Measurements from ENCODE around the gene LRIG3. TPM values are rescaled to one million over a fixed set of nuclear protein-coding genes. Genes with fewer than 3 reads are reported as not detected.

Gene LRIG3
- total RNA-seq, 4 donors from 2014 or later = 42.4 to 56.5 (median 50.4) TPM

DNA sequence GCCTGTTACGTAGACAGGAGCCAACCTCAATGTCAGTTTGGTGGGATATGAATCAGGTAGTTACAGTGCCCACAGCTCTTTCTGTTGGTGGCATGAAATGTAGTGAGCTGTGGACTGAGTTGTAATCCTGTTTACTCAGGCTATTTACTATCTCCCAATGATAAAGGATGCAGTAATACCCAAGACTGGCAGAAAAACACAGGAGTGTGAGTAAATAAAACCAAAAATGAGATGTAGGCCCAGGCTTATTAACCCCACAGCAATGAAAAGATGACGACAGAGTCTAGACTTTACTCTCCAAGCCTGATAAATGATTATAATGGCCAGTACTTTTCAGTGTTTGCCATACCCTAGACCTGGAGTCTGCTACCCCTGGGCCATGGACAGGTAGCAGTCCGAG is 22.8 kb upstream of the LRIG3 start:
- H3K4me3 ChIP-seq = no peak overlapping the region
- no peak overlapping the region for H3K27ac ChIP-seq (replicated peaks in 1 of 4)
- no peaks in the 10 kb centered on the region for H3K36me3 ChIP-seq
- intact Hi-C loops (cut with DNase I) = no loop called here
- DNase-seq (ENCODE audit: extremely low spot score) = no peak
- H3K27me3 ChIP-seq = no peaks in the 10 kb centered on the region
- WGBS = 100% methylated on average over 3 of the region's 3 CpGs
- H3K4me1 ChIP-seq = no peaks in the 10 kb centered on the region
- TF ChIP-seq POLR2A (IDR thresholded peaks at IDR 0.05; ENCODE audit: low read depth) (no peak), EP300 (IDR thresholded peaks at IDR 0.05) (no peak), POLR2AphosphoS5 (IDR thresholded peaks at IDR 0.05) (no peak)
- TF ChIP-seq, protein P1, sequence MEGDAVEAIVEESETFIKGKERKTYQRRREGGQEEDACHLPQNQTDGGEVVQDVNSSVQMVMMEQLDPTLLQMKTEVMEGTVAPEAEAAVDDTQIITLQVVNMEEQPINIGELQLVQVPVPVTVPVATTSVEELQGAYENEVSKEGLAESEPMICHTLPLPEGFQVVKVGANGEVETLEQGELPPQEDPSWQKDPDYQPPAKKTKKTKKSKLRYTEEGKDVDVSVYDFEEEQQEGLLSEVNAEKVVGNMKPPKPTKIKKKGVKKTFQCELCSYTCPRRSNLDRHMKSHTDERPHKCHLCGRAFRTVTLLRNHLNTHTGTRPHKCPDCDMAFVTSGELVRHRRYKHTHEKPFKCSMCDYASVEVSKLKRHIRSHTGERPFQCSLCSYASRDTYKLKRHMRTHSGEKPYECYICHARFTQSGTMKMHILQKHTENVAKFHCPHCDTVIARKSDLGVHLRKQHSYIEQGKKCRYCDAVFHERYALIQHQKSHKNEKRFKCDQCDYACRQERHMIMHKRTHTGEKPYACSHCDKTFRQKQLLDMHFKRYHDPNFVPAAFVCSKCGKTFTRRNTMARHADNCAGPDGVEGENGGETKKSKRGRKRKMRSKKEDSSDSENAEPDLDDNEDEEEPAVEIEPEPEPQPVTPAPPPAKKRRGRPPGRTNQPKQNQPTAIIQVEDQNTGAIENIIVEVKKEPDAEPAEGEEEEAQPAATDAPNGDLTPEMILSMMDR (IDR thresholded peaks at IDR 0.05) = no peak
- H3K9me3 ChIP-seq = no peaks in the 10 kb centered on the region

DNA sequence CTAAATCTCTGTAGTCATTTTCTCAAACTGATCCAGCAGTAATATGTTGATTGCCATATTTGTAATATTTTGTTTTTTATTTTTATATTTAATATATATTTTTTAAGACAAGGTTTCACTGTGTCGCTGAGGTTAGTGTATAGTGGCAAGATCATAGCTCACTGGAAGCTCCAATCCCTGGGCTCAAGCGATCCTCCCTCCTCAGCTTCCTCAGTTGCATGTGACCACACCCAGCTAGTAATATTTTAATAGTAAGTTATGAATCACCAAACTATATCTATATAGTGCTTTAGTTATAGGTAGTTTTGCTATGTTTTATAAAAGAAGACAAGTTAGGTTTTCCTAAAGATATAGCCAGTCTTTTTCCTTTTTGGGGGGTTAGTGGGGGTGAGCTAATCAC is 22.0 kb upstream of the LRIG3 start:
- H3K27ac ChIP-seq (replicated peaks in 1 of 4) = no peak overlapping the region
- H3K36me3 ChIP-seq = no peaks in the 10 kb centered on the region
- no peak for TF ChIP-seq POLR2AphosphoS5 (IDR thresholded peaks at IDR 0.05)
- H3K27me3 ChIP-seq = no peaks in the 10 kb centered on the region
- DNase-seq (ENCODE audit: extremely low spot score) = no peak
- H3K4me1 ChIP-seq = no peaks in the 10 kb centered on the region
- WGBS = 85% methylated on average over 2 of the region's 2 CpGs
- H3K4me3 ChIP-seq = no peak overlapping the region
- intact Hi-C loops (cut with DNase I) = no loop called here
- H3K9me3 ChIP-seq = no peaks in the 10 kb centered on the region

DNA sequence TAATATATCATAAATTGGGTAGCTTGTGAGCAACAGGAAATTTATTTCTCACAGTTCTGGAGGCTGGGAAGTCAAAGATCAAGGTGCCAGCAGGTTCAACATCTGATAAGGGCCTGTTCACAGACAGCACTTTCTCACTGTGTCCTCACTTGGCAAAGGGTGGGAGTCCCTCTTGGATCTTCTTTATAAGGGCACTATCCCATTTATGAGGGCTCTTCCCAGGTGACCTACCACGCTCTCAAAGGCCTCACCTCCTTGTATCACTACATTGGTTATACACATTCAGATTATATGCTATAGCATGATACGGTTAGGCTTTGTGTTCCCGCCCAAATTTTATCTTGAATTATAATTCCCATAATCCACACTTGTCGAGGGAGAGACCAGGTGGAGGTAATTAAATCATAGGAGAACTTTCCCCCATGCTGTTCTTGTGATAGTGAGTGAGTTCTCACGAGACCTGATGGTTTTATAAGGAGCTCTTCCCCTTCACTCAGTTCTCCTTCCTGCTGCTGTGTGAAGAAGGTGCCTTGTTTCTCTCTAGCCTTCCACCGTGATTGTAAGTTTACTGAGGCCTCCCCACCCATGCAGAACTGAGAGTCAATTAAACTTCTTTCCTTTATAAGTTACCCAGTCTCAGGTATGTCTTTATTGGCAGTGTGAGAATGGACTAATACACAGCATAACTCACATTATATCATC is 19.2 kb upstream of the LRIG3 start:
- intact Hi-C loops (cut with DNase I) = no loop called here
- H3K9me3 ChIP-seq = no peaks in the 10 kb centered on the region
- no peaks in the 10 kb centered on the region for H3K27me3 ChIP-seq
- H3K27ac ChIP-seq (replicated peaks in 1 of 4) = no peak overlapping the region
- TF ChIP-seq EP300 (IDR thresholded peaks at IDR 0.05) = no peak
- no peak for TF ChIP-seq POLR2A (IDR thresholded peaks at IDR 0.05; ENCODE audit: low read depth)
- TF ChIP-seq, protein P1 (IDR thresholded peaks at IDR 0.05) = no peak
- TF ChIP-seq POLR2AphosphoS5 (IDR thresholded peaks at IDR 0.05) = no peak
- H3K36me3 ChIP-seq = no peaks in the 10 kb centered on the region
- no peak for DNase-seq (ENCODE audit: extremely low spot score)
- peaks cover 0 to 6% (median 4%) of the 10 kb centered on the region in 4 donors for H3K4me1 ChIP-seq
- no peak overlapping the region for H3K4me3 ChIP-seq
- 95% methylated on average over 6 of the region's 6 CpGs for WGBS

DNA sequence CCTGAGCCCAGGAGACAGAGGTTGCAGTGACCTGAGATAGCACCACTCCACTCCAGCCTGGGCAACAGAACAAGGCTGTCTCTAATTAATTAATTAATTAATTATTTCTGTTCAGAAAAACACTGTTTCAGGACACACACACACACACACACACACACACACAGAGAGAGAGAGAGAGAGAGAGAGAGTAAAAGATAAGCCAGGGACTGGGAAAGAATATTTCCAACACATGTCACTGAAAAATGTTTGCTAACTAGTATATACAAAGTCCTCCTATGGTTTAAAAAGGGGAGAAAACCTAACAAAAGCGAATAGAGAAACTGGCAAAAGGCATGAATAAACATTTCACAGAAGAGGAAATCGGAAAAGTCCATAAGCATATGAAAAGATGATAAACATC is 18.1 kb upstream of the LRIG3 start:
- DNase-seq (ENCODE audit: extremely low spot score) = no peak
- Histone ChIP-seq H3K4me1 (peaks cover 0 to 12% (median 7%) of the 10 kb centered on the region in 4 donors), H3K36me3 (no peaks in the 10 kb centered on the region), H3K9me3 (no peaks in the 10 kb centered on the region), H3K27ac (replicated peaks in 1 of 4) (no peak overlapping the region), H3K27me3 (no peaks in the 10 kb centered on the region), H3K4me3 (no peak overlapping the region)
- intact Hi-C loops (cut with DNase I) = no loop called here
- TF ChIP-seq, protein P1 (IDR thresholded peaks at IDR 0.05) = no peak
- whole genome bisulfite sequencing = 56% methylated on average over 2 of the region's 2 CpGs

DNA sequence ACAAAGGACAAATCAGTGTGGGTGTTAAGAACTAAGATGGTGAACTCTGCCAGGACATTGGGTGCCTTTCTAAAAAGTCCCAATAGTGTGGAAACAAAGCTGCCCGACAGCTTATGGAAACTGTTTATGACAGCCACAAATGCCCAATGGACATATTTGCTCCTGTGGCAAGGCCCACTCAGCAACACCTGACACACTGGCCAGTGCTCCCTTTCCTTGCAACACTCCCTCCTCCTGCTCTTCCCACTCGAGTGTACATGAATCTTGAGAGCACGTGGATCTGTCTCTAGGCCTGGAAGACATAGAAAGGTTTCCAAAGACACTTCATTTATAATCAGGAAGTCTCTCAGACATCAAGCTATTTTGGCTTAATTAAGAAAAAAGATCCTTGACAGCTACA is 14.2 kb upstream of the LRIG3 start:
- no peak overlapping the region for H3K4me3 ChIP-seq
- TF ChIP-seq, protein P1 (IDR thresholded peaks at IDR 0.05) = no peak
- peak in 1 of 2 donors; percentile 62 for TF ChIP-seq POLR2AphosphoS5 (IDR thresholded peaks at IDR 0.05)
- no peak for DNase-seq (ENCODE audit: extremely low spot score)
- intact Hi-C loops (cut with DNase I) = no loop called here
- H3K9me3 ChIP-seq = no peaks in the 10 kb centered on the region
- peaks cover 0 to 12% (median 7%) of the 10 kb centered on the region in 4 donors for H3K4me1 ChIP-seq
- H3K27me3 ChIP-seq = no peaks in the 10 kb centered on the region
- peak overlapping the region in 3 of 4 donors; percentile 20 to 53 (median 49) for H3K27ac ChIP-seq (replicated peaks in 1 of 4)
- H3K36me3 ChIP-seq = no peaks in the 10 kb centered on the region
- 26% methylated on average over 3 of the region's 3 CpGs for WGBS
